HepG2 (cell line): ENCODE measurements around the gene CEP19. TPM values are rescaled to one million over a fixed set of nuclear protein-coding genes. Genes with fewer than 3 reads are reported as not detected.

Experiments
- ATAC-seq: fragments of 200-7000 bp; cut with Tn5 transposase; 3 replicates; pipeline ENCODE4 v1.9.1; 2020; ENCODE audit warnings: mild to moderate bottlenecking, moderate library complexity
- BruUV-seq: library from RNA; stranded (reverse); fragments of 400-500 nt; replicated peaks from 2 replicates; lab custom pipeline; 2021; lab: Mats Ljungman, UMichigan
- CTCF ChIA-PET: fragments of 300-600 bp; formaldehyde crosslinking; extraction: SDS; loops from one replicate; lab custom pipeline; 2021; ENCODE audit warnings: low total read pairs, inconsistent platforms, low intra/inter-chr PET ratio; lab: Yijun Ruan, JAX
- POLR2A ChIA-PET: fragments of 350-600 bp; sonication (Branson Sonifier 250); formaldehyde crosslinking; loops from one replicate; lab custom pipeline; 2020; ENCODE audit warnings: antibody characterized with exemption, inconsistent platforms; lab: Yijun Ruan, JAX
- DNase-seq: peaks from one replicate; pipeline ENCODE4 v3.0.0-alpha.2; 2015; ENCODE audit warnings: low spot score
- FAIRE-seq: peaks from 3 replicates; lab custom pipeline; 2011; peaks lifted over from hg19 to GRCh38; lab: Jason Lieb, UNC
- H2AFZ ChIP-seq: one replicate; pipeline ENCODE4 v1.6.1; 2011; ENCODE audit warnings: low read length, inconsistent platforms
- H3K27ac ChIP-seq: fragments of 300-600 bp; 3 replicates; pipeline ENCODE4 v1.8.0; 2011; ENCODE audit warnings: mixed run types, mild to moderate bottlenecking, mixed read lengths, low read length, inconsistent platforms; ENCODE audit not compliant: insufficient read depth; ENCODE audit errors: extremely low read length
- H3K27me3 ChIP-seq, 2 experiments: fragments of 200-600 bp in 1 of 2; 2 replicates in 1 of 2; 3 replicates in 1 of 2; pipeline versions ENCODE4 v1.6.0 to v1.8.0; 2011; ENCODE audit warnings: low read length in 2 of 2, mild to moderate bottlenecking in 2 of 2, moderate library complexity in 2 of 2, inconsistent platforms in 1 of 2; ENCODE audit not compliant: insufficient read depth in 2 of 2, control insufficient read depth in 1 of 2
- H3K36me3 ChIP-seq, 2 experiments: fragments of 200-600 bp in 1 of 2; replicated peaks in 1 of 2; 2 replicates in 1 of 2; 3 replicates in 1 of 2; pipeline versions ENCODE4 v1.5.1 to v1.8.0; 2011; ENCODE audit warnings: low read length in 2 of 2, inconsistent platforms in 1 of 2; ENCODE audit not compliant: insufficient read depth in 2 of 2, control insufficient read depth in 1 of 2
- H3K4me1 ChIP-seq: 2 replicates; pipeline ENCODE4 v1.5.1; 2012; ENCODE audit warnings: low read length, inconsistent platforms; ENCODE audit not compliant: insufficient read depth
- H3K4me2 ChIP-seq: 2 replicates; pipeline ENCODE4 v1.6.0; 2011; ENCODE audit warnings: low read depth, low read length, inconsistent platforms
- H3K4me3 ChIP-seq, 3 experiments: fragments of 200-600 bp in 1 of 3; sonication (generic), shearing (Covaris generic) in 1 of 3; replicated peaks in 1 of 3; 2 replicates each; pipeline ENCODE4 v1.5.1; 2011 to 2016; ENCODE audit warnings: low read length in 3 of 3, inconsistent platforms in 2 of 3, low read depth in 2 of 3, mild to moderate bottlenecking in 2 of 3, control low read depth in 1 of 3, mixed read lengths in 1 of 3; ENCODE audit not compliant: insufficient read depth in 1 of 3
- H3K79me2 ChIP-seq: one replicate; pipeline ENCODE4 v1.6.1; 2011; ENCODE audit warnings: low read length, inconsistent platforms; ENCODE audit not compliant: insufficient read depth
- H3K9ac ChIP-seq: 2 replicates; pipeline ENCODE4 v1.6.0; 2011; ENCODE audit warnings: mild to moderate bottlenecking, low read depth, low read length, inconsistent platforms; ENCODE audit not compliant: insufficient read depth
- H3K9me3 ChIP-seq: 2 replicates; pipeline ENCODE4 v1.5.1; 2012; ENCODE audit warnings: mild to moderate bottlenecking, low read length
- H4K20me1 ChIP-seq: 2 replicates; pipeline ENCODE4 v1.6.0; 2011; ENCODE audit warnings: inconsistent platforms, mild to moderate bottlenecking, low read length, moderate library complexity; ENCODE audit not compliant: insufficient read depth
- ATF7 ChIP-seq, 2 experiments: fragments of 450-650 bp in 1 of 2; sonication (generic) in 1 of 2; formaldehyde crosslinking in 1 of 2; IDR thresholded peaks; 2 replicates each; pipeline versions ENCODE4 v1.4.0 to v1.6.1; 2016 to 2020; ENCODE audit warnings: antibody characterized with exemption in 1 of 2, mild to moderate bottlenecking in 1 of 2, missing genetic modification reagents in 1 of 2
- HES4 ChIP-seq: sonication (generic); formaldehyde crosslinking; IDR thresholded peaks from 2 replicates; pipeline ENCODE4 v1.9.0; 2021; ENCODE audit warnings: mild to moderate bottlenecking, missing genetic modification reagents, borderline replicate concordance
- IKZF4 ChIP-seq: sonication (generic); formaldehyde crosslinking; IDR thresholded peaks from 2 replicates; pipeline ENCODE4 v1.5.1; 2020; ENCODE audit warnings: borderline replicate concordance, mild to moderate bottlenecking, low read depth, missing genetic modification reagents; ENCODE audit errors: not compliant biosample characterization
- RBAK ChIP-seq: sonication (generic); formaldehyde crosslinking; IDR thresholded peaks from 2 replicates; pipeline ENCODE4 v1.5.1; 2020; ENCODE audit warnings: mild to moderate bottlenecking, missing genetic modification reagents
- RCOR2 ChIP-seq: IDR thresholded peaks from 2 replicates; pipeline ENCODE4 v1.6.1; 2016; ENCODE audit warnings: missing biosample characterization, missing genetic modification reagents
- TCF7L2 ChIP-seq: IDR thresholded peaks from 2 replicates; pipeline ENCODE4 v1.6.1; 2011; ENCODE audit warnings: mild to moderate bottlenecking, low read depth, low read length, moderate library complexity
- ZNF282 ChIP-seq: fragments of 450-650 bp; IDR thresholded peaks from 2 replicates; pipeline ENCODE4 v1.6.1; 2018; ENCODE audit not compliant: partially characterized antibody
- ZNF772 ChIP-seq: sonication (generic); formaldehyde crosslinking; IDR thresholded peaks from 2 replicates; pipeline ENCODE4 v1.5.0; 2020; ENCODE audit warnings: mild to moderate bottlenecking, missing genetic modification reagents
- WGBS: methylation state at CpG from one replicate; pipeline ENCODE4 v1.1.6; 2017; ENCODE audit warnings: low lambda C conversion rate; 5-methylcytosine and 5-hydroxymethylcytosine counted together
- in situ Hi-C: cut with HindIII; loops from 2 replicates; pipeline ENCODE4 v1.10.0; 2017; ENCODE audit warnings: low pct_unique_long_range_greater_than_20kb; ENCODE audit not compliant: extremely low pct_ligation_motif_present
- intact Hi-C: fragments of 100-400 bp; cut with micrococcal nuclease; formaldehyde crosslinking; loops from one replicate; pipeline ENCODE4 v1.10.0; 2022; ENCODE audit not compliant: unreplicated experiment
- polyA plus RNA-seq, 8 experiments: library from polyadenylated mRNA; depleted of rRNA in 3 of 8; stranded (reverse) in 7 of 8; unstranded in 1 of 8; fragments of >200 nt; fragmentation: Illumina TruSeq in 4 of 8; extraction: Trizol in 4 of 8; gene quantifications; 2 replicates each; pipeline versions ENCODE4 v1.2.1 to v1.2.3, GENCODE V29; 2011 to 2016; ENCODE audit warnings: low read depth in 4 of 8, missing spikeins in 1 of 8, mixed read lengths in 1 of 8; ENCODE audit not compliant: insufficient read depth in 1 of 8
- total RNA-seq, 5 experiments: library from RNA; depleted of rRNA; stranded (reverse); fragments of >200 nt; fragmentation: Illumina TruSeq; extraction: Trizol; gene quantifications; 2 replicates each; pipeline ENCODE4 v1.2.3, GENCODE V29; 2016; ENCODE audit warnings: low read depth in 1 of 5
- TF ChIP-seq, protein P1 (sequence below): sonication (generic); formaldehyde crosslinking; IDR thresholded peaks from 2 replicates; pipeline ENCODE4 v1.5.1; 2020; ENCODE audit warnings: missing genetic modification reagents, mild to moderate bottlenecking, borderline replicate concordance
- TF ChIP-seq, protein P2 (sequence below): sonication (generic); formaldehyde crosslinking; IDR thresholded peaks from 2 replicates; pipeline ENCODE4 v1.8.0; 2022; ENCODE audit warnings: missing genetic modification reagents, low read depth, mild to moderate bottlenecking, borderline replicate concordance

CEP19 gene
- total and polyA plus RNA-seq, 2 of the 13 experiments (the other 11 are each of a cell fraction or from before 2014, with no cell fraction given) = 0.48 to 1.2 TPM

DNA sequence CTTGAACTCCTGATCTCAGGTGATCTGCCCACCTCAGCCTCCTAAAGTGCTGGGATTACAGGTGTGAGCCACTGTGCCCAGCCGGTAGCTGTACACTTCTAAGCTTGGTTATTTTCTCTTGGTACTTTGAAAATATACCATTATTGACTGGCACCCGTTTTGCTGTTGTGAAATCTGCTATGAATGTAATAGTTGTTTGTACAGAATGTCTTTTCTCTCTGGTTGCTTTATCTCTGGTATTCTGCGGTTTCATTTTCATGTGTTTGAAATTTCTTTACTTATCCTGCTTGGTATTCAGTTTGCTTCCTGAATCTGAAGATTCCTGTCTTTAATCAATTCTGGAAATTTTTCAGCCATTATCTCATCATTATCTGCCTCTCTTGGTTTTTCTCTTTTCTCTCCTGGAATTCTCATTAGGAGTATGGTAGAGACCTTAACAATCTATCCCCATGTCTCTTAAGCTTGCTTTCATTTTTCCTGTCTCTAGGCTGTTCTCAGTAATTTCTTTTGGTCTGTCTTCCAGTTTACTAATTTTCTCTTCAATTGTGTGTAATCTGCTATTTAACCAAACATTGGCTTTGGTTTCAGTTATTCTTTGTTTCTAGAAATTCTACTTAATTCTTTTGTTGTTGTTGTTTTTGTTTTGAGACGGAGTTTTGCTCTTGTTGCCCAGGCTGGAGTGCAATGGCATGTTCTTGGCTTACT lies 24.8 kb upstream of the CEP19 start (continued):
- TF ChIP-seq TCF7L2 = no peak
- TF ChIP-seq, protein P1, sequence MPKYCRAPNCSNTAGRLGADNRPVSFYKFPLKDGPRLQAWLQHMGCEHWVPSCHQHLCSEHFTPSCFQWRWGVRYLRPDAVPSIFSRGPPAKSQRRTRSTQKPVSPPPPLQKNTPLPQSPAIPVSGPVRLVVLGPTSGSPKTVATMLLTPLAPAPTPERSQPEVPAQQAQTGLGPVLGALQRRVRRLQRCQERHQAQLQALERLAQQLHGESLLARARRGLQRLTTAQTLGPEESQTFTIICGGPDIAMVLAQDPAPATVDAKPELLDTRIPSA (CRISPR knock-in tag) = no peak
- no peak for TF ChIP-seq IKZF4 (CRISPR knock-in tag)
- no peak for TF ChIP-seq RBAK
- TF ChIP-seq ZNF282 = no peak
- TF ChIP-seq ZNF772 (CRISPR knock-in tag) = no peak
- no peak for TF ChIP-seq HES4 (CRISPR knock-in tag)
- TF ChIP-seq RCOR2 (CRISPR knock-in tag) = no peak

DNA sequence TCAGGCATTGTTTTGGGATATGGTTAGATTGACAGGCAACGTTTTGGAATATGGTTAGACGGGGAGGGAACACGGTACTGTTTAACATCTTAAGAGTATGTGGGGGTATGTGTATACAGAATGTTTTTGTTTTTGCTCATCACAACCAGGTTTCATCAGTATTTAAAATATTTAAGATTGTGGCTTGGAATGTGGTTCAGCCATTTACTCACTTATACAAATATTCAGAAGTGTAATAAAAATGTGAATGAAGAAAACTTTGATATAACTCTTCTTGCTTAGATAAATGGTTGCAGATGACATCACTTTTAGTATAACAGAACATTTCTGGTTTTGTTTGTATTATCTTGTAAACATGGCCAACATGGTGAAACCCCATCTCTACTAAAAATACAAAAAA lies 23.7 kb upstream of the CEP19 start:
- TF ChIP-seq ATF7 (IDR thresholded peaks at IDR 0.05) = peak; percentile 34; the same call in 1 of the 2 replicates
- no peak for TF ChIP-seq ATF7 (CRISPR knock-in tag; IDR thresholded peaks at IDR 0.05)
- TF ChIP-seq, protein P2, sequence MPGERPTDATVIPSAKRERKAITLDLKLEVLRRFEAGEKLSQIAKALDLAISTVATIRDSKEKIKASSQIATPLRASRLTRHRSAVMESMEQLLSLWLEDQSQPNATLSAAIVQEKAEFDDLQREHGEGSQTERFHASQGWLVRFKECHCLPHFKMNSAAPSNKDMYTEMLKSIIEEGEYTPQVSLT (CRISPR knock-in tag) = no peak
- Histone ChIP-seq H3K79me2 (peaks cover 9% of the 10 kb centered on the region), H3K9ac (no peak overlapping the region), H3K27me3 (no peaks in the 10 kb centered on the region; a peak in 1 of 5 replicates), H3K4me1 (peaks cover 37% of the 10 kb centered on the region), H3K4me2 (no peak overlapping the region), H3K9me3 (no peaks in the 10 kb centered on the region), H2AFZ (no peak overlapping the region), H3K36me3 (peaks cover 0 to 2% of the 10 kb centered on the region in 2 experiments; a peak in 1 of 5 replicates), H4K20me1 (no peaks in the 10 kb centered on the region), H3K4me3 (no peak overlapping the region), H3K27ac (no peak overlapping the region)
- CTCF ChIA-PET = no interaction called here
- ATAC-seq (no peak), FAIRE-seq (no peak), DNase-seq (no peak)
- POLR2A ChIA-PET = no interaction called here
- no TSS peak for BruUV-seq
- WGBS = 94% methylated on average over 3 of the region's 3 CpGs
- in situ Hi-C loops = no loop called here
- intact Hi-C loops = no loop called here
